ENCODE data around the gene DNAH10. TPM values are rescaled to one million over a fixed set of nuclear protein-coding genes. Genes with fewer than 3 reads are reported as not detected.

The DNAH10 gene
- total and polyA plus RNA-seq, 2 of the 4 experiments (the other 2 are of a cell fraction), result 0.18 to 0.22 TPM

GRCh38 chr12:123948401-123948795 is 186.3 kb downstream of the DNAH10 start:
- H3K36me3 ChIP-seq (ENCODE audit: control insufficient read depth, insufficient read depth, low read length), result peaks cover 20% of the 10 kb centered on the region
- H3K4me2 ChIP-seq (ENCODE audit: low read depth, low read length), result no peak overlapping the region
- H3K14ac ChIP-seq (replicated peaks; ENCODE audit: low read depth, low read length), result no peak overlapping the region
- H3K27me3 ChIP-seq (ENCODE audit: control insufficient read depth, insufficient read depth, low read length), result no peaks in the 10 kb centered on the region
- H3K23ac ChIP-seq (ENCODE audit: low read depth, low read length), result no peak overlapping the region
- no peaks in the 10 kb centered on the region for H3K9me3 ChIP-seq (ENCODE audit: control insufficient read depth, insufficient read depth, low read length)
- no peak overlapping the region for H2AK9ac ChIP-seq (replicated peaks; ENCODE audit: low read depth, low read length, poor library complexity)
- in situ Hi-C loops (cut with MboI; ENCODE audit: low sequenced_read_pairs) (no loop called here), intact Hi-C loops (cut with micrococcal nuclease) (no loop called here), dilution Hi-C loops (cut with HindIII; ENCODE audit: low sequenced_read_pairs, unreplicated experiment) (no loop called here)
- peak overlapping the region; percentile 33; the same call in 1 of the 2 replicates for H2AK5ac ChIP-seq (ENCODE audit: low read depth, low read length)
- 95% methylated on average over 9 of the region's 11 CpGs; no CpG with 5 or more reads in 1 of the 2 experiments for WGBS, 2 experiments (ENCODE audit: extremely low coverage in 2 of 2, insufficient read length in 1 of 2)
- no peak overlapping the region; the same call in 1 of the 2 replicates for H3K4ac ChIP-seq (ENCODE audit: low read depth, low read length)
- ChIA-PET CTCF (no interaction called here), POLR2A (ENCODE audit: unreplicated experiment) (no interaction called here)
- TF ChIP-seq MAFK (IDR thresholded peaks at IDR 0.05; ENCODE audit: low read depth, low read length) (no peak), MXI1 (IDR thresholded peaks at IDR 0.05; ENCODE audit: borderline replicate concordance, low read depth, low read length) (no peak), POLR2A (IDR thresholded peaks at IDR 0.05; ENCODE audit: low read depth, low read length) (no peak), CTCF (conservative IDR thresholded peaks at IDR 0.05; ENCODE audit: low read depth, low read length) (no peak), USF2 (IDR thresholded peaks at IDR 0.05; ENCODE audit: low read depth, low read length) (no peak), MAZ (IDR thresholded peaks at IDR 0.05; ENCODE audit: borderline replicate concordance, low read depth, low read length) (no peak), ELK1 (IDR thresholded peaks at IDR 0.05; ENCODE audit: borderline replicate concordance, low read depth, low read length) (no peak), RFX5 (IDR thresholded peaks at IDR 0.05; ENCODE audit: low read depth, low read length) (no peak), CEBPB (IDR thresholded peaks at IDR 0.05; ENCODE audit: low read depth, low read length) (no peak), FOS (IDR thresholded peaks at IDR 0.05; ENCODE audit: low read depth, low read length) (no peak), RCOR1 (IDR thresholded peaks at IDR 0.05; ENCODE audit: insufficient replicate concordance, low read length) (no peak), RAD21 (IDR thresholded peaks at IDR 0.05; ENCODE audit: low read length) (no peak), BHLHE40 (IDR thresholded peaks at IDR 0.05; ENCODE audit: low read depth, low read length) (no peak), SMC3 (IDR thresholded peaks at IDR 0.05; ENCODE audit: low read depth, low read length) (no peak), NFE2L2 (IDR thresholded peaks at IDR 0.05; ENCODE audit: low read depth, low read length) (no peak), CHD1 (IDR thresholded peaks at IDR 0.05; ENCODE audit: low read depth, low read length) (no peak)
- H3K27ac ChIP-seq (ENCODE audit: insufficient read depth, low read length), result no peak overlapping the region
- peaks cover 17% of the 10 kb centered on the region; the same call in 1 of the 2 replicates for H3K9me1 ChIP-seq (ENCODE audit: insufficient read depth, low read length)
- DNase-seq (no peak), ATAC-seq (ENCODE audit: low read depth) (no peak)
- no peak overlapping the region for H2BK5ac ChIP-seq (ENCODE audit: low read depth, low read length, poor library complexity, severe bottlenecking)
- no peak overlapping the region for H2BK15ac ChIP-seq (ENCODE audit: low read depth, low read length)
- H3K56ac ChIP-seq (ENCODE audit: extremely low read depth, insufficient read depth, low read length), result no peak overlapping the region
- no peak overlapping the region for H3K18ac ChIP-seq (ENCODE audit: low read depth, low read length)
- no peak overlapping the region for H2BK120ac ChIP-seq (ENCODE audit: low read depth, low read length)
- no peak overlapping the region for H3K4me3 ChIP-seq (ENCODE audit: insufficient read depth, low read depth, low read length)
- BruUV-seq (replicated peaks), result no TSS peak
- H4K5ac ChIP-seq (ENCODE audit: low read depth, low read length), result no peak overlapping the region
- peaks cover 25 to 76% of the 10 kb centered on the region in 2 experiments; a peak in 3 of 4 replicates for H3K79me1 ChIP-seq (ENCODE audit: low read depth in 1 of 2, low read length in 2 of 2)
- no peak overlapping the region for H4K8ac ChIP-seq (ENCODE audit: low read depth in 2 of 2, low read length in 2 of 2)
- no peak overlapping the region for H4K91ac ChIP-seq (ENCODE audit: insufficient read depth, low read depth, low read length)
- H3K4me1 ChIP-seq (ENCODE audit: control insufficient read depth, insufficient read depth, low read length), result peaks cover 19% of the 10 kb centered on the region
- peaks cover 7% of the 10 kb centered on the region for H4K20me1 ChIP-seq (ENCODE audit: insufficient read depth, low read length)
- no peak overlapping the region for H2AFZ ChIP-seq (replicated peaks; ENCODE audit: low read length, poor library complexity)
- no peak overlapping the region for H2BK20ac ChIP-seq (ENCODE audit: low read depth, low read length)
- no peak overlapping the region for H3K9ac ChIP-seq (ENCODE audit: low read depth, low read length)
